ENCODE data around the gene C8G.

GRCh38 chr9:136955202-136955942 is 10.3 kb downstream of the C8G start:
- TF ChIP-seq EP300 (IDR thresholded peaks at IDR 0.05; ENCODE audit: borderline replicate concordance) (no peak), TAF1 (IDR thresholded peaks at IDR 0.05; ENCODE audit: low read depth) (no peak), REST (IDR thresholded peaks at IDR 0.05; ENCODE audit: low read depth) (no peak), RAD21 (IDR thresholded peaks at IDR 0.05; ENCODE audit: low read depth) (no peak), CREB1 (IDR thresholded peaks at IDR 0.05; ENCODE audit: low read depth) (no peak)
- TF ChIP-seq, protein P1, sequence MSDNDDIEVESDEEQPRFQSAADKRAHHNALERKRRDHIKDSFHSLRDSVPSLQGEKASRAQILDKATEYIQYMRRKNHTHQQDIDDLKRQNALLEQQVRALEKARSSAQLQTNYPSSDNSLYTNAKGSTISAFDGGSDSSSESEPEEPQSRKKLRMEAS (IDR thresholded peaks at IDR 0.05), result no peak
- TF ChIP-seq, protein P2, sequence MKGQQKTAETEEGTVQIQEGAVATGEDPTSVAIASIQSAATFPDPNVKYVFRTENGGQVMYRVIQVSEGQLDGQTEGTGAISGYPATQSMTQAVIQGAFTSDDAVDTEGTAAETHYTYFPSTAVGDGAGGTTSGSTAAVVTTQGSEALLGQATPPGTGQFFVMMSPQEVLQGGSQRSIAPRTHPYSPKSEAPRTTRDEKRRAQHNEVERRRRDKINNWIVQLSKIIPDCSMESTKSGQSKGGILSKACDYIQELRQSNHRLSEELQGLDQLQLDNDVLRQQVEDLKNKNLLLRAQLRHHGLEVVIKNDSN (IDR thresholded peaks at IDR 0.05), result no peak

Data from Ishikawa (cell line).